PC-3 (cell line): Measurements from ENCODE around the gene ASB13.

Experiments used
- EZH2 ChIP-seq: fragments of 300-600 bp; sonication (generic); IDR thresholded peaks from one replicate; pipeline ENCODE4 v1.6.1; 2017; ENCODE audit warnings: antibody characterized with exemption, mild to moderate bottlenecking, low read length; ENCODE audit not compliant: unreplicated experiment
- TF ChIP-seq, protein P1 (sequence below): fragments of 300-600 bp; sonication (generic); conservative IDR thresholded peaks from 2 replicates; pipeline ENCODE4 v1.5.1; 2017; ENCODE audit warnings: antibody characterized with exemption, low read depth, mild to moderate bottlenecking, low read length

DNA sequence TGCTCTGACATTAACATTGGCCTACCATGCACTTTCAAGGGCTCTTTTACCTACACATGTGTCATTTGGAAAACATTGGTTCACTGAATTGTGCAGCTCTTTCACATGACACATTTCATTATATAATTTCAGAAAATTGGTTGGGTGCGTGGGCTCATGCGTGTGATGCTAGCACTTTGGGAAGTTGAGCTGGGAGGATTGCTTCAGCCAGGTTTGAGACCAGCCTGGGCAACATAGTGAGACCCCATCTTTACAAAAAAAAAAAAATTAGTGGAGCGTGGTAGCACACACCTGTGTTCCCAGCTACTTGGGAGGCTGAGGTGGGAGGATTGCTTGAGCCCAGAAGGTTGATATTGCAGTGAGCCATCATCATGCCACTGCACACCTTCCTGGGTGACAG, 22.2 kb upstream of the ASB13 start:
- TF ChIP-seq, protein P1, sequence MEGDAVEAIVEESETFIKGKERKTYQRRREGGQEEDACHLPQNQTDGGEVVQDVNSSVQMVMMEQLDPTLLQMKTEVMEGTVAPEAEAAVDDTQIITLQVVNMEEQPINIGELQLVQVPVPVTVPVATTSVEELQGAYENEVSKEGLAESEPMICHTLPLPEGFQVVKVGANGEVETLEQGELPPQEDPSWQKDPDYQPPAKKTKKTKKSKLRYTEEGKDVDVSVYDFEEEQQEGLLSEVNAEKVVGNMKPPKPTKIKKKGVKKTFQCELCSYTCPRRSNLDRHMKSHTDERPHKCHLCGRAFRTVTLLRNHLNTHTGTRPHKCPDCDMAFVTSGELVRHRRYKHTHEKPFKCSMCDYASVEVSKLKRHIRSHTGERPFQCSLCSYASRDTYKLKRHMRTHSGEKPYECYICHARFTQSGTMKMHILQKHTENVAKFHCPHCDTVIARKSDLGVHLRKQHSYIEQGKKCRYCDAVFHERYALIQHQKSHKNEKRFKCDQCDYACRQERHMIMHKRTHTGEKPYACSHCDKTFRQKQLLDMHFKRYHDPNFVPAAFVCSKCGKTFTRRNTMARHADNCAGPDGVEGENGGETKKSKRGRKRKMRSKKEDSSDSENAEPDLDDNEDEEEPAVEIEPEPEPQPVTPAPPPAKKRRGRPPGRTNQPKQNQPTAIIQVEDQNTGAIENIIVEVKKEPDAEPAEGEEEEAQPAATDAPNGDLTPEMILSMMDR: no peak
- TF ChIP-seq EZH2: no peak
